HL-60/S4 treated with phorbol 12-myristate 13-acetate at 8.2 ng/mL for 4 days and 3 days (cell line): ENCODE data around the gene TXNRD3.

Experiments used
- in situ Hi-C: fragments of 300-500 bp; cut with MboI; formaldehyde crosslinking; loops from 2 replicates; pipeline ENCODE4 v1.15.0; 2022; ENCODE audit warnings: low sequenced_read_pairs

Gene TXNRD3

DNA sequence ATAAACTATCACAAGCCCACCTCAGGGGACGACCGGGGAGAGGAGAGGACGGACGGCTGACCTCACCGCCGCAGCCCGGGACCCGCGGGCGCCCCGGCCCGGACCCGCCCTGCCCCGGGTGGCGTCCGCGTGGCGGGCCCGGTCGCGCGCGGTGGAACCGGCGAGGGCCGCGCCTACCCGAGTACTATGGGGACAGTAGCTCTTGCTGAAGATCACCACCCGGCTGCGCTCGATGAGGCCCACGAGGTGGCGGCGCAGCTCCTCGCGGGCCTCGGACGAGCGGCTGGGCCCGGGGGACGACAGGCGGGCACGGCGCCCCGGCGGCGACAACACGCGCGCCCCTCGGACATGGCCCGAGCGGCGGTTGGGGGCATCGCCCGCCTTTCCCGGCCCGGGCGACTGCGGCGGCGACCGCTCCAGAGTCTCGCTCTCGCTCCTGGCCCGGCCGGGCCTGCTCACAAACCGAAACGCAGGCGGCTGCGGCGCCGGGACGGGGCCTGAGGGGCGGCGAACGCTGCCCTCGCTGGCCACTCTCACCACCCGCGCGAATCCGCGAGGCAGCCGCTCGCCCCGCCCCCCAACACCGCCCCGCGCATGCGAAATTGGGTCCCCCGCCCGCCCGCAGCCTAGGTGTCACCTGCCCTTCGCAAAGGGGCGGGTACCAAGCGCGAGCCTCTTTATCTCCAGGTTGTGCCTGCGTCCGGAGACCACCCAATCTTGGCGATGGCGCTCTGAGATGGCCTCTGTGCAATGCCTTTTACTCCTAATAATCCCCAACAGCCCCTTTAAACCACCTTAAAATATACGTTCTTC lies at the start of gene TXNRD3:
TSS of gene TXNRD3 (minus strand) at position 554 of the 813 bp plus-strand sequence.
- in situ Hi-C loops, result no loop called here

DNA sequence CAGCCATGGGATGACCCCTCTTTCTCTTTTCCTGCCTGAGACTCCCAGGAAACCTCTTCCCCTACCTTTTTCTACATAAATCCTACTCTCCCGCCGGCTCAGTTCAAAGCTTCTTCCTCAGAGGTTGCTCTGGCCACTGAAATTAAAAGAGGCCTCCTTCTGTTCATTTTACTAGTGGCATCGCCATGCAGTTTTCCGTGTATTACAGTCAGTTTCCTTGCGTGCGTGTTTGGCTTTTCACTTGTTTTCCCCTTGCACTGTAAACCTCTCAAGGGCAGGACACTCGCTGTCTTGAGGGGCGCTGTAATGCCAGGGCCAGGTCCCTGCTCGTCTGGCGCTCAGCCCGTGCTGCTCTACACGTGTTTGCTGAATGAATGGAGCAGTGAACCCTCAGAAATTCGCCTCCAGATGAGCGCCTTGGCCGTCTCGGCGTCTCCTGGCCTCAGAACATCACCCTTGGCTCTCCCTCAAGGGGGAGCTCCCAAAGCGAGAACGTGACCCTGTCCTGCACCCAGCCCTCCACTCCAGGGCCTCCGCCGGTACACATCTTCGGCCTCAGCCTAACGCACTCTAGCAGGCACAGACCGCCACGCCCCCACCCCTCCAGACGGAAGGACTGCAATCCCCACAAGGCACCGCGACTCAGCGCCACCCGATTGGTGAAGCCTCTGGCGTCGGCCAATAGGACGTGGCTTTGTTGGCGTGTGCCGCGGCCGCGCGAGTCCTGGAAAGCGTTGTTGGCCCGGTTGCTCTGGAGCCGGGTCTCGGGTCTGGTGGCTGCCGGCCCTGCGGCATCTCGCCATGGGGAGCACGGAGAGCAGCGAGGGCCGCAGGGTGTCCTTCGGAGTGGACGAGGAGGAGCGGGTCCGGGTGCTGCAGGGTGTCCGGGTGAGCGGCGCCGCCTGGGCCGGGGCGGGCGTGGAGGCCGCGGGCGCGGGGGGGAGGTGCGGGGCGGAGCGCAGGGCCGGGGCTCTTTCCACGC lies 48.9 kb upstream of the TXNRD3 start, which contains the start of gene CHCHD6:
TSS of gene CHCHD6 (plus strand) at position 729 of the 982 bp plus-strand sequence. CDS start at position 802, 73 bp downstream.
- in situ Hi-C loops, result no loop called here

DNA sequence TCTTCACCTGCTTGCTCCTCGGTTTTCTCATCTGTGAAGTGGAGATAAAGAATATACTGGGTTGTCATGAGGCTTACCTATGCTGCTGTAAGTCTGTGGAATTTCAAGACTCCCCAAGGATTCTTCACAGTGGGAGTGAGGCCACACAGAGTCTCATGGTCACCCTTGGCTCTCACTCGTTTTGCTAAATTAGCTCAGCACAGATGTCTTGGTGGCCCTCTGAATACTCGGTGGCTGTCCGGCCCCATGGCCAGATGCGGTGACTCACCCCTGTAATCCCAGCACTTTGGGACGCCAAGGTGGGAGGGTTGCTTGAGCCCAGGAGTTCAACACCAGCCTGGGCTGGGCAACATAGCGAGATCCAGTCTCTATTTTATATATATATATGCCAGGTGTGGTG lies 44.1 kb upstream of the TXNRD3 start:
- in situ Hi-C loops, result loop anchor here (25.0 kb wide), 1 partner anchor 763 kb away; no protein-coding TSS in a partner anchor

DNA sequence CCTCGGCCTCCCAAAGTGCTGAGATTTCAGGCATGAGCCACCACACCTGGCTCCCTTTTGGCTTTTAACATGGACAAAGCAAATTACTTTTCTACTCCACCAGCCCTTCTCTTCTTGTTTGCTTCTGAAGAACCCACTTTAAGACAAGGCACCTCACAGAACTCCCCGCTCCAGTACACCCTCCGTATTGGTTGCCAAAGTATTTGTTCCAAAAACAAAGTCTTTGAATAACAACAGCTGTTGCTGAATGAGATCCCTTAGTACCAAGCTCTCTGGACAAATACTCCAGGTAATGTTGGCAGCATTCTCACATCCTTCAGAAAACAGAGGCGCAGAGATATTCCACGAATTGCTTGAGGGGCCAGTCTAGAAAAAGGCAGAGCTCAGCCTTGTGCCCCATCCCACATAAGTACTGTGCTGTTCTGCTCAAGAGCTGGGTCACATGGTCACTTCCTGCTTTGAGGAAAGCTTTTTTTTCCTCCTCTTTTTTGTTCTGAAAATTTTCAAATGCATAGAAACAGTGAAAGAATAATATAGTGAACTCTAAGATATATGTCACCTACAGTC lies 41.9 kb upstream of the TXNRD3 start:
- in situ Hi-C loops, result loop anchor here (25.0 kb wide), 1 partner anchor 766 kb away; no protein-coding TSS in a partner anchor

DNA sequence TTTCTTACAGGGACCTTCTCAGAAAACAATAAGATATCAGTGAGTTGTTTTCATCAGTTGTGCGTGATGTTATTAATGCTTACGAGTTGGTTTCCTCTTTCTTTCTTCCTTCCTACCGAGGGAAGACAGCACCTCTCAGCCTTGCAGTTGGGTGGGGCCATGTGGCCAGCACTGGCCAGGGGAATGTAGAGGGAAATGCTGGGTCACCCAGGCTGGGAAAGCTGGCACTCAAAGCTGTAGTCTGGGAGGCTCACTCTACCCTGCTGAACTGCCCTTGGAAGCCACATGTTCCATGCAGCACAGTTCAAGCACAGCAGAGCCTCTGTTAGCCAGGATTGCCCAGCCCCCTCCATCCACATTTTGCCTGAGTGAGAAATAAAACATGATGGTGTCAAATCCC lies 39.0 kb upstream of the TXNRD3 start:
- in situ Hi-C loops, result loop anchor here (25.0 kb wide), 1 partner anchor 768 kb away; no protein-coding TSS in a partner anchor

DNA sequence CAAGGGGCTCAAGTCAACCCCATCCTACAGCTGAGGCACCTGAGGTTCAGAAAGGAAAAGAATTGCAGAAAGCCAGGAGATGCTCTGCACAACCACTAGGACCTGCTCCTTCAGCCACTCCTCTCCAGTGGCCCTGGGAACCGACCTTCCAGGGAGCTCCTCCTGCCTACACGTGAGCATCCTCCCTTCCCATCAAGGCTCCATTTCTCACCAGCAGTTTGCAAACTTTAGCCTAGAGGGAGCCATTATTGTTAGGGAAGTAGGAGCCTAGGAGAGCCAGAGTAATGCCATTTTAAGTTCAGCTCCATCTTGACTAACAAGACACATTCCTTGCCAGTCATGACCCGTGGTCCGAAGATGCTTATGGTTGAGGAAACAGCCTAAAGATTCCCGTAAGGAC lies 37.9 kb upstream of the TXNRD3 start:
- in situ Hi-C loops, result loop anchor here (25.0 kb wide), 1 partner anchor 769 kb away; no protein-coding TSS in a partner anchor

DNA sequence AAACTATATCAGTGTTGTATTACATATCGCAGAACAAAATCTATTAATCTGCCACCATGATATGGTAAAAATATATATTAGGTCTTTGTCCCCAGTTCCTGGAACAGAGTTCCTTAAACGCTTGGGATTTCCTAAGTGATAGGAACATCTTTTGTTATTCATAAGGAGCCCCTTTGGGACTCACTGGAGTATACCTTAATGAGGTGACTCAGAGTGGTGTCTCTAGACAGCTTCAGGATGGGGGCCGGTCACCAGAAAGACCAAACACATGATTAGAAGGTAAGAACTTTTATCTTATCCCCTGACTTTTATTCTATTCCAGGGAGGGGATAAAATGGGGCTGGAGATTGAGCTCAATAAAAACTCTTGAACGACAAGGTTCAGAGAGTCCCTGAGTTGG lies 36.8 kb upstream of the TXNRD3 start:
- in situ Hi-C loops, result loop anchor here (25.0 kb wide), 1 partner anchor 771 kb away; no protein-coding TSS in a partner anchor

DNA sequence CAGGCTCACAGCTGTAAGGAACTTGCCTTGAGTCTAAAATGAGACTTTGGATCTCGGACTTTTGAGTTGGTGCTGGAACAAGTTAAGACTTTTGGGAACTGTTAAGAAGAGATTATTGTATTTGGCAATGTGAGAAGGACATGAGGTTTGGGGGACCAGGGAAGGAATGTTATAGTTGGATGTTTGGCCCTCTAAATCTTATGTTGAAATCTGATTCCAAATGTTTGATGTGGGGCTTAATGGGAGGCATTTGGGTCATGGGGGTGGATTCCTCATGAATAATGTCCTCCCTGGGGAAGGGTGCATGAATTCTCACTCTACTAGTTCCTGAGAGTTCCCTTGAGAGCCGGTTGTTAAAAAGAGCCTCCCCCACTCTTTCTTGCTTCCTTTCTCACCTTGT lies 30.6 kb upstream of the TXNRD3 start:
- in situ Hi-C loops, result loop anchor here (25.0 kb wide), 1 partner anchor 777 kb away; no protein-coding TSS in a partner anchor

DNA sequence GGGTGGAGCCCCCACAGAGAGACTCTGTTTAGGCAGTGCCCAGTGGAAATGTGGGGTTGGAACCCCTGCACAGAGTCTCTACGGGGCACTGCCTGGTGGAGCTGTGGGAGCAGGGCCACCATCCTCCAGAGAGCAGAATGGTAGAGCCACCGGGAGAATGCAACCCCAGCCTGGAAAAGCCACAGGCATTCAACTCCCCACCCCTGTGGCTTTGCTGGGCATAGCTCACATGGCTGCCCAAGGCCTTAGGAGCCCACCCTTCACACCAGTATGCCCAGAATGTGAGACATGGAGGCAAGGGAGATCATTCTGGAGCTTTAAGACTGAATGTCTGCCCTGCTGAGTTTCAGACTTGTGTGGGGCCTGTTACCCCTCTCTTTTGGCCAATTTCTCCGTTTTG lies 30.1 kb upstream of the TXNRD3 start:
- in situ Hi-C loops, result loop anchor here (25.0 kb wide), 1 partner anchor 777 kb away; no protein-coding TSS in a partner anchor

DNA sequence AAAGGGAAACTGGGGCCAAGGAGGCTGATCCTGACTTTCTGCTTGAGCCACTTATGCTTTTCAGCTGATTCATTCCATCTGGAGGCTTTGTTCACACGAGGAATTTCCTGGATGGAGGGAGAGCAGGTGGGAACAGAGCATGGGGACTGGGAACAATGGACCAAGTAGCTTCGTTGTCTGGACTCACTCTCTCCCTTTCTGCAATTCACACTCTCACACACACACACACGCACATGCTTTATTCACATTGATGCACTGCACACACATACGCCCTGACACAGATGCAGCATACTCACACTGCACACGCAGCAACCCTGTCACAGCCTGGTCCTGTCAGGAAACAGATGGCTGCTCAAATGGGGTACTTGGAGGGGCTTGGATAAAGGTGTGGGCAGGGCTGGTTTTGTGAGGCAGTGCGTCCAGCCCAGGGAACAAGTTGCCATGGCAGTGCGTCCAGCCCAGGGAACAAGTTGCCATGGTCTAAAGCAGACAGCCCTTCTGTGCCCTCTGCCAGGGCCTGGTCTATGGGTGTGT lies 29.4 kb upstream of the TXNRD3 start:
- in situ Hi-C loops, result loop anchor here (25.0 kb wide), 1 partner anchor 778 kb away; no protein-coding TSS in a partner anchor

DNA sequence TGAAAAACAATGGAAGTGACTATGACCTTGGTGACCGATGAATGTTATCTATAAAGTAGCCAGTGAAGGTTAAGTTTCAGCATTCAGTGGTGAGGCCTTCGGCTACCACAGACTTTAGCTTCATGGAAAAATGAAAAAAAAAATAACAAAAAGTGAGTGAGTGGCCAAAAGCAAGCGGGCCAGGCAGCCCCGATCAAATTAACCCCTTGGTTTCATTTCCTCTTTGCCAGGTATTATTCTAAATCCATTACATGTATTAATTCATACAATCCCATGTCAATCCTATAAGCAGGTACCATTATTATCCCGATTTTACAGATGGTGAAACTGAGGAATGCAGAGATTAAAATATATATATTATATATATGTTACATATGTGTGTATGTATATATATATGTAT lies 28.1 kb upstream of the TXNRD3 start:
- in situ Hi-C loops, result loop anchor here (25.0 kb wide), 1 partner anchor 779 kb away; no protein-coding TSS in a partner anchor

DNA sequence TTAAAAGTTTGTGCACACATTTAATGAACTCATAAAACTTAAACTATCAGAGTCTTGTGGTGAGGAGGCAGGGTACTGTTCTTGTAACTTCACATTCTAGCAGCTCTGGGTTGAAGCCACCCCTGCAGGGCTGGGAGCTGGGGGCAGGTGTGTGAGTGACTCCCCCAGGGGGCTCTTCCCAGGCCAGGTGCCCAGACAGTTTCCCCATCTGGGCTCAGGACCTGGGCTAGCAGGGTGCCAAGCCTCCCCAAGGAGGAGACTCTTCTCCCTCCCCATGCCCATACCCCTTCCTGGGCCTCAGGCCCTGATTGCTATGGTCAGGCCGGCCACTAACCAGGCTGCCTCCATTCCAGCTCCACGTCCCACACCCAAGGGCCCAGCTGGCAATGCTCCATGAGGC lies 27.1 kb upstream of the TXNRD3 start:
- in situ Hi-C loops, result loop anchor here (25.0 kb wide), 1 partner anchor 780 kb away; no protein-coding TSS in a partner anchor

DNA sequence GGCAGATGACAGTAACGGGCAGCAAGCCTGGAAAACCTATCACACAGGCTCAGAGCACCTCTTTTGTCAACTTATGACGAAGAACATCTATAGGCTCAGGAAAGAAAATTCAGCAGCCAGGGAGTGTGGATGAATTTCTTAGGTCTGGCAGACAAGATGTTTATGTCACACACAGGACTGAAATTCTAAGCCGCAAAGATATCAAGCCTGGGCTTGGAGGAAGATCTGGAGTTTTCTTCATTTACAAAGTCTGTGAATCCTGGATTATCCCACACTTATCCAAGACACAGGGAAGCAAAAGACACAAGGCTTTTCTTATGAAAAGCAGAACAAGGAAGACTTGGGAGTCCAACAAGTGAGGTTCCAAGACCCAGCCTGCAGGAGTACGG lies 25.7 kb upstream of the TXNRD3 start:
- in situ Hi-C loops, result loop anchor here (25.0 kb wide), 1 partner anchor 782 kb away; no protein-coding TSS in a partner anchor

DNA sequence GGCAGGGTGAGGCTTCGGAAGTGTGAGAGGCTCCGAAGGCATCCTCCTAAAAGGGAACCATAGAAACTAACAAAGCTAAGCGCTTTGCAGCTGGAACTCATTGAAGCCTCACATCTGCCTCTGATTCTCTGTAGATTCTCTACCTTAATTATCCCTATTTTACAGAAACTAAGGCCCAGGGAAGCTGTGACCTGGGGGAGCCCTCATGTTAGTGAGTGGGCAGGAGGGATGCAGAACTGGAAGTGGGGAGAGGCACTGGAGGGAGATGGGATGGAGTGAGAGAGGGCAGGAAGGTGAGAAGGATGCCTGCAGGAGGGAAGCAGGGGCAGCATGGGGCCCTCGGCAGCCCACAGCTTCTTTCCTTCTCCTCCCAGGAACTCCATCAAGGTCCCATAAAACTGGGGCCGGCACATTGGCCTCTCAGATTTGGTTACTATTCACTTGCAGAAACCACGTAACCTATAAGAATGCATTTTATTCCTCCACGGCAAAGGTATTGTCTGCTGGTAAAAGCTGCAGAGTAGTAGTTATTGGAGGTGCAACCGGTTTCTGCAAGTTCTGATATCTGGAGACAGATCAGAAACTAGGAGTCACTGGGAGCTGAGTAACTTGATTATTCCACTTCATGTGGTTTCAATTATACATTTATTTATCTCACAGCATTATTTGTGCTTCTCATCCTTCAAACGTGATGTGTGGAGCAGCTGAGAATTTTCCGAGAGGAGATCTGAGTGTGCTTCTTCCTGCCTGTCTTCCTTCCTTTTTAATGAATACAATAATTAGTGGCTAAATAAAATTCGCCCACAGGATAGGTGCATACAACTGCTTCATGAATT lies 25.1 kb upstream of the TXNRD3 start:
- in situ Hi-C loops, result loop anchor here (10.0 to 25.0 kb wide), 2 partner anchors 305 to 782 kb away; partner anchors contain the start of gene PLXNA1

DNA sequence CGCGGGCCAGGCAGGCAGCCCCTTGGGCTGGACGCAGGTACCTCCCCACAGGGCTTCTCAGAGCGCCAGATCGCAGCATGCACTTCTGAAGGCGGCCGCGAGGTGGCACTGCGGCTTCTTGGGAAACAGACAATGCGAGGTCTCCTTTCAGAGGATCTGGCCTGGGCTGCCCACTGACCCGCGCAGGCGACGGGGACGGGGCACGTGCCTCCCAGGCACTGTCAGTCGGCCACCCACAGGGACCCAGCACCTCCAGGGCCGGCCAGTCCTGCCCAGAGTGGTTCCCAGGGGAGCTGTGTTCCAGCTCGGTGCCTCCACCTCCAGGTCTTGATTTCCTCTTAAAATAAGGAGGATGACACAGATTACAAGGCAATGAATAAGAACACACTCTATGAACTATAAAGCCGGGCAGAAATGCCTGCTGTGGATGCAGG lies 24.4 kb upstream of the TXNRD3 start:
- in situ Hi-C loops, result loop anchor here (10.0 to 25.0 kb wide), 2 partner anchors 305 to 783 kb away; partner anchors contain the start of gene PLXNA1

DNA sequence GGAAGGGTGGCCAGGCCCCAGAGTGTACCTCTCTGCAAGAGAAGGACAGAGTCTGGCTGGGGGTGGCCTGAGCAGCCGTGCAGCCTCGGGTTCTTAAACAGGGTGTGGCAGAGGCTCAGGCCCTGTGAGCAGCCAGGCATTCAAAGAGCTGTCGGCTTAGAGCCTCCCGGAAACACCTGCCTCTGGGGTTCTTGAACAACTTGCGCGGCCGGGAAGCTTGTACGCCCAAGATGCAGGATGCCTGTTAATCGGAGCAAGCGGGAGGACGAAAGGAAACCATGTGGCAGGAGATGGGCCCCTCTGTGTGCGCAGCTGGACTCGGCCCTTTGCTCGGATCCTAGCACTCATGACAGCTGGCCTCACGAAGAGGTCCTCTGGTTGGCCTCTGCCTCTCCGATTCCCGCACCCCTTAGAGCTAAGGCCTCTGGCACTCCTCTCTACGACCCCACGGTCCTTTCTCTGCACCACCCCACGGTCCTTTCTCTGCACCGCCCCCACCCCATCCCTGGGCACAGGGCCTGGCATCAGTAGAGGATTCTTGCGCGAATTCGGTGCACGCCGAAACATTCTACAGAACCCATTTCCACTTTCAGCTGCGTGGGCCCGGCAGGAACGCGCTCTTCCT lies 23.9 kb upstream of the TXNRD3 start:
- in situ Hi-C loops, result loop anchor here (10.0 to 25.0 kb wide), 2 partner anchors 306 to 783 kb away; partner anchors contain the start of gene PLXNA1

DNA sequence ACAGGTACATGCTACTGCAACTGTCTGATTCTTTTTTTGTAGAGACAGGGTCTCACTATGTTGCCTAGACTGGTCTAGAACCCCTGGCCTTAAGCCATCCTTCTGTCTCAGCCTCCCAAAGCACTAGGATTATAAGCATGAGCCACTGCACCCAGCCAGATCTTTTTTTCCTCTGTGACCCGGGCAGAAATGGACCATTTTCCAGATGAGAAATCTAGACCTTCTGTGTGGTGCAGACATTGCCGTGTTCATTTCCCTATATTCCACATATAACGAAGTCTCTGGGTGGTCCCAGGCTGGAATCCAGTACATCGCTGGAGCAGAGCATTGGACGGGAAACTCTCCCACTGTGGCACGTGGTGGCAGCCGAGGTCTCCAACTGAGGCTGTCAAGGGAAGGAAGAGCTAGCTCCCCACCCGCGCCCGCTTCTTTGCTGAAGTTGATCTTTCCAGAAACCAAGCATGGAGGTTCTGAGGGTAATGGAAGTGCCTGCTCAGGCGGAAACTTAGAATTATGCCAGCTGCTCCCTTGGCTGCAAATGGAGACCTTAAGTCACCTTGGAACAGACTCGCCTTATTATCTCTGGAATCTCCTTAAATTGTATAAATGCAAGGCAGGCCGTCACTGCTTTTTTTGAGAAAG lies 23.1 kb upstream of the TXNRD3 start:
- in situ Hi-C loops, result loop anchor here (10.0 to 25.0 kb wide), 2 partner anchors 307 to 784 kb away; partner anchors contain the start of gene PLXNA1
